Measurements from ENCODE around the gene FBXL20. TPM values are rescaled to one million over a fixed set of nuclear protein-coding genes. Genes with fewer than 3 reads are reported as not detected.

Gene FBXL20
- polyA plus RNA-seq, 1 experiment: 5.7 TPM

- CTCF ChIA-PET: interaction anchor here (0.5 to 2.9 kb wide), 15 partner anchors 11 to 393 kb away, joined by 3 to 32 read pairs (median 5); no protein-coding TSS in a partner anchor
- H3K27ac ChIP-seq (ENCODE audit: low read depth, low read length): no peak overlapping the region
- DNase-seq (ENCODE audit: low read depth, low spot score): no peak
- H3K4me3 ChIP-seq (ENCODE audit: low read depth, low read length): 0 out of 2 replicates have a peak overlapping the region, but pooled peaks have one; percentile 27
- peaks cover 6% of the 10 kb centered on the region for H3K27me3 ChIP-seq (ENCODE audit: control insufficient read depth, insufficient read depth, low read length)
- POLR2A ChIA-PET: interaction anchor here (0.6 to 1.1 kb wide), 3 partner anchors 17 to 249 kb away, joined by 3 to 7 read pairs (median 3); partner anchors contain the start of gene RPL19
- peak; percentile 77 for TF ChIP-seq CTCF (IDR thresholded peaks at IDR 0.05; ENCODE audit: low read depth, low read length)
- H3K9me3 ChIP-seq (ENCODE audit: control insufficient read depth, insufficient read depth, low read length): no peaks in the 10 kb centered on the region
Measured at GRCh38 chr17:39231591-39232551, 169.6 kb downstream of the FBXL20 start.

- H3K27ac ChIP-seq (ENCODE audit: low read depth, low read length): no peak overlapping the region
Measured at GRCh38 chr17:39231091-39231561, 170.3 kb downstream of the FBXL20 start.

GRCh38 chr17:39230361-39230760 lies 171.1 kb downstream of the FBXL20 start:
- no peak for DNase-seq (ENCODE audit: low read depth, low spot score)
- POLR2A ChIA-PET: no interaction called here
- peaks cover 16% of the 10 kb centered on the region for H3K27me3 ChIP-seq (ENCODE audit: control insufficient read depth, insufficient read depth, low read length)
- no peak overlapping the region for H3K4me3 ChIP-seq (ENCODE audit: low read depth, low read length)
- H3K27ac ChIP-seq (ENCODE audit: low read depth, low read length): no peak overlapping the region
- TF ChIP-seq CTCF (IDR thresholded peaks at IDR 0.05; ENCODE audit: low read depth, low read length): no peak
- CTCF ChIA-PET: interaction anchor here (0.7 to 2.9 kb wide), 4 partner anchors 13 to 77 kb away, joined by 3 to 32 read pairs (median 4); no protein-coding TSS in a partner anchor
- H3K9me3 ChIP-seq (ENCODE audit: control insufficient read depth, insufficient read depth, low read length): no peaks in the 10 kb centered on the region; the same call in 1 of the 2 replicates

More at GRCh38 chr17:39231091-39231561, 170.3 kb downstream of the FBXL20 start:
- peaks cover 10% of the 10 kb centered on the region for H3K27me3 ChIP-seq (ENCODE audit: control insufficient read depth, insufficient read depth, low read length)
- POLR2A ChIA-PET: interaction anchor here (0.7 to 1.1 kb wide), 2 partner anchors 31 to 248 kb away, joined by 3 to 7 read pairs; partner anchors contain the start of gene RPL19
- DNase-seq (ENCODE audit: low read depth, low spot score): no peak
- TF ChIP-seq CTCF (IDR thresholded peaks at IDR 0.05; ENCODE audit: low read depth, low read length): no peak
- H3K4me3 ChIP-seq (ENCODE audit: low read depth, low read length): no peak overlapping the region
- CTCF ChIA-PET: interaction anchor here (0.5 to 2.9 kb wide), 12 partner anchors 12 to 248 kb away, joined by 3 to 32 read pairs (median 4); no protein-coding TSS in a partner anchor
- H3K9me3 ChIP-seq (ENCODE audit: control insufficient read depth, insufficient read depth, low read length): no peaks in the 10 kb centered on the region

GRCh38 chr17:39229274-39229913 lies 172.0 kb downstream of the FBXL20 start:
- ChIA-PET CTCF (interaction anchor here (0.6 to 1.1 kb wide), 2 partner anchors 11 to 65 kb away, joined by 4 to 6 read pairs; no protein-coding TSS in a partner anchor), POLR2A (no interaction called here)
- no peak for DNase-seq (ENCODE audit: low read depth, low spot score)
- Histone ChIP-seq H3K27me3 (ENCODE audit: control insufficient read depth, insufficient read depth, low read length) (peaks cover 25% of the 10 kb centered on the region), H3K4me3 (ENCODE audit: low read depth, low read length) (no peak overlapping the region), H3K27ac (ENCODE audit: low read depth, low read length) (no peak overlapping the region), H3K9me3 (ENCODE audit: control insufficient read depth, insufficient read depth, low read length) (no peaks in the 10 kb centered on the region; the same call in 1 of the 2 replicates)
- TF ChIP-seq CTCF (IDR thresholded peaks at IDR 0.05; ENCODE audit: low read depth, low read length): no peak

Measured in AG04450 (cell line).